Caco-2 (cell line): ENCODE data around the gene ZNF358. TPM values are rescaled to one million over a fixed set of nuclear protein-coding genes. Genes with fewer than 3 reads are reported as not detected.

ENCODE experiments used
- BruUV-seq: library from RNA; stranded (reverse); fragments of 400-500 nt; replicated peaks from 2 replicates; lab custom pipeline; 2021; lab: Mats Ljungman, UMichigan
- CTCF ChIA-PET: fragments of 300-600 bp; sonication (Branson Sonifier 250); formaldehyde crosslinking; loops from one replicate; lab custom pipeline; 2022; ENCODE audit warnings: antibody characterized with exemption; lab: Charles Lee
- POLR2A ChIA-PET: fragments of 300-600 bp; sonication (Branson Sonifier 250); formaldehyde crosslinking; loops from one replicate; lab custom pipeline; 2022; ENCODE audit warnings: antibody characterized with exemption; lab: Charles Lee
- DNase-seq, 2 experiments: peaks; one replicate each; pipeline versions ENCODE4 v3.0.0 to v3.0.0-alpha.2; 2020 to 2022
- H3K27me3 ChIP-seq: replicated peaks from 2 replicates; pipeline ENCODE4 v1.6.0; 2011; ENCODE audit warnings: low read length; ENCODE audit not compliant: control insufficient read depth, insufficient read depth
- H3K36me3 ChIP-seq: 2 replicates; pipeline ENCODE4 v1.5.1; 2011; ENCODE audit warnings: low read length; ENCODE audit not compliant: control insufficient read depth, insufficient read depth
- H3K4me1 ChIP-seq: fragments of 250-450 bp; sonication (Bioruptor Pico); 2 replicates; pipeline ENCODE4 v1.5.1; 2020; ENCODE audit warnings: mild to moderate bottlenecking
- H3K4me3 ChIP-seq: 2 replicates; pipeline ENCODE4 v1.5.1; 2011; ENCODE audit warnings: low read depth, mild to moderate bottlenecking, control low read depth, low read length
- H3K9me3 ChIP-seq: fragments of 250-450 bp; sonication (Bioruptor Pico); 2 replicates; pipeline ENCODE4 v1.5.1; 2020; ENCODE audit warnings: mild to moderate bottlenecking, moderate library complexity
- H3K27ac Mint-ChIP-seq: one replicate; pipeline ENCODE4 v1.8.0; 2022; ENCODE audit warnings: mixed read lengths; ENCODE audit not compliant: unreplicated experiment
- H3K27me3 Mint-ChIP-seq: one replicate; pipeline ENCODE4 v1.8.0; 2022; ENCODE audit warnings: mixed read lengths; ENCODE audit not compliant: insufficient read depth, unreplicated experiment
- H3K36me3 Mint-ChIP-seq: one replicate; pipeline ENCODE4 v1.8.0; 2022; ENCODE audit warnings: mild to moderate bottlenecking, mixed read lengths; ENCODE audit not compliant: insufficient read depth, unreplicated experiment
- H3K4me1 Mint-ChIP-seq: one replicate; pipeline ENCODE4 v1.8.0; 2022; ENCODE audit warnings: low read depth, mixed read lengths; ENCODE audit not compliant: unreplicated experiment
- H3K4me3 Mint-ChIP-seq: one replicate; pipeline ENCODE4 v1.8.0; 2022; ENCODE audit warnings: mild to moderate bottlenecking, moderate library complexity, mixed read lengths; ENCODE audit not compliant: unreplicated experiment
- H3K9me3 Mint-ChIP-seq: one replicate; pipeline ENCODE4 v1.8.0; 2022; ENCODE audit warnings: mixed read lengths; ENCODE audit not compliant: unreplicated experiment
- CTCF ChIP-seq, 2 experiments: fragments of 200-600 bp in 1 of 2; IDR thresholded peaks; 1 replicate in 1 of 2; 2 replicates in 1 of 2; pipeline versions ENCODE4 v1.5.1 to v1.8.0; 2011 to 2022; ENCODE audit warnings: antibody characterized with exemption in 1 of 2, control low read depth in 1 of 2, inconsistent platforms in 1 of 2, low read depth in 1 of 2, low read length in 1 of 2, mild to moderate bottlenecking in 1 of 2, moderate library complexity in 1 of 2; ENCODE audit not compliant: insufficient read depth in 1 of 2, severe bottlenecking in 1 of 2, unreplicated experiment in 1 of 2
- intact Hi-C: fragments of 100-400 bp; cut with micrococcal nuclease; formaldehyde crosslinking; loops from one replicate; pipeline ENCODE4 v1.10.0; 2022; ENCODE audit not compliant: unreplicated experiment
- total RNA-seq: library from RNA; stranded (reverse); gene quantifications from 2 replicates; pipeline ENCODE4 v1.2.3, GENCODE V29; 2022

ZNF358 gene
- total RNA-seq, 1 experiment from 2014 or later = 29.4 TPM

- H3K27me3 ChIP-seq = no peaks in the 10 kb centered on the region
- Mint-ChIP-seq H3K27ac (no peak overlapping the region), H3K4me3 (no peak overlapping the region), H3K27me3 (no peaks in the 10 kb centered on the region), H3K4me1 (no peaks in the 10 kb centered on the region), H3K36me3 (peaks cover 6% of the 10 kb centered on the region), H3K9me3 (no peaks in the 10 kb centered on the region)
- intact Hi-C loops = no loop called here
- POLR2A ChIA-PET = no interaction called here
- CTCF ChIA-PET = no interaction called here
- no peak for TF ChIP-seq CTCF (IDR thresholded peaks at IDR 0.05; ENCODE audit: insufficient read depth in 1 of 2, low read depth in 1 of 2, low read length in 1 of 2, severe bottlenecking in 1 of 2, unreplicated experiment in 1 of 2)
- BruUV-seq = no TSS peak
- no peak for DNase-seq
- H3K4me1 ChIP-seq = no peaks in the 10 kb centered on the region
- H3K4me3 ChIP-seq = no peak overlapping the region
- no peaks in the 10 kb centered on the region for H3K9me3 ChIP-seq
- H3K36me3 ChIP-seq = no peaks in the 10 kb centered on the region
These were observed 33.7 kb downstream of the ZNF358 start for GRCh38 chr19:7549429-7550148.

- no peaks in the 10 kb centered on the region for H3K27me3 Mint-ChIP-seq
- no peaks in the 10 kb centered on the region for H3K4me1 Mint-ChIP-seq
- ChIA-PET CTCF (no interaction called here), POLR2A (no interaction called here)
- no peaks in the 10 kb centered on the region for H3K27me3 ChIP-seq
- no peak overlapping the region for H3K4me3 ChIP-seq
- H3K36me3 ChIP-seq = no peaks in the 10 kb centered on the region
- peaks cover 6% of the 10 kb centered on the region for H3K36me3 Mint-ChIP-seq
- no peak overlapping the region for H3K27ac Mint-ChIP-seq
- no peak overlapping the region for H3K4me3 Mint-ChIP-seq
- H3K9me3 Mint-ChIP-seq = no peaks in the 10 kb centered on the region
- intact Hi-C loops = no loop called here
- H3K4me1 ChIP-seq = no peaks in the 10 kb centered on the region
- no TSS peak for BruUV-seq
- DNase-seq = no peak
- no peak for TF ChIP-seq CTCF (IDR thresholded peaks at IDR 0.05; ENCODE audit: insufficient read depth in 1 of 2, low read depth in 1 of 2, low read length in 1 of 2, severe bottlenecking in 1 of 2, unreplicated experiment in 1 of 2)
- H3K9me3 ChIP-seq = no peaks in the 10 kb centered on the region
These were observed 34.4 kb downstream of the ZNF358 start for GRCh38 chr19:7550169-7550770.

GRCh38 chr19:7550987-7551761, 35.3 kb downstream of the ZNF358 start:
- CTCF ChIA-PET = no interaction called here
- Mint-ChIP-seq H3K4me3 (no peak overlapping the region), H3K27me3 (no peaks in the 10 kb centered on the region), H3K4me1 (no peaks in the 10 kb centered on the region), H3K27ac (peak overlapping the region; percentile 5), H3K9me3 (no peaks in the 10 kb centered on the region), H3K36me3 (peaks cover 6% of the 10 kb centered on the region)
- H3K27me3 ChIP-seq = no peaks in the 10 kb centered on the region
- H3K9me3 ChIP-seq = no peaks in the 10 kb centered on the region
- POLR2A ChIA-PET = no interaction called here
- peak; percentile 70 to 80 for DNase-seq
- BruUV-seq = no TSS peak
- intact Hi-C loops = no loop called here
- no peak overlapping the region for H3K4me3 ChIP-seq
- H3K36me3 ChIP-seq = no peaks in the 10 kb centered on the region
- TF ChIP-seq CTCF (IDR thresholded peaks at IDR 0.05; ENCODE audit: insufficient read depth in 1 of 2, low read depth in 1 of 2, low read length in 1 of 2, severe bottlenecking in 1 of 2, unreplicated experiment in 1 of 2) = no peak
- no peaks in the 10 kb centered on the region for H3K4me1 ChIP-seq
